ENCODE results near the gene HIVEP2.

- TF ChIP-seq CTCF (IDR thresholded peaks at IDR 0.05) (no peak), POLR2A (IDR thresholded peaks at IDR 0.05) (no peak)
Measured at GRCh38 chr6:142744836-142745235, 200.1 kb downstream of the HIVEP2 start.

Measured in lower leg skin (tissue), 3 donors.